ENCODE data around the gene RNASEH1.

RNASEH1 gene

GRCh38 chr2:3545788-3546478 lies 12.2 kb downstream of the RNASEH1 start:
- no peaks in the 10 kb centered on the region for H3K27me3 ChIP-seq (ENCODE audit: control insufficient read depth in 1 of 2, insufficient read depth in 2 of 2, low read length in 2 of 2)
- no peak overlapping the region for H3K9ac ChIP-seq (ENCODE audit: low read length in 2 of 2)
- no peaks in the 10 kb centered on the region for H3K9me3 ChIP-seq (ENCODE audit: control insufficient read depth in 2 of 2, low read length in 2 of 2)
- H3K27ac ChIP-seq (ENCODE audit: low read length) = no peak overlapping the region
- H3K36me3 ChIP-seq (ENCODE audit: control insufficient read depth in 2 of 2, insufficient read depth in 2 of 2, low read length in 2 of 2) = peaks cover 62 to 68% of the 10 kb centered on the region in 2 donors
- no peaks in the 10 kb centered on the region for H3K4me1 ChIP-seq (ENCODE audit: control insufficient read depth, insufficient read depth, low read length)
- H3K4me3 ChIP-seq (ENCODE audit: low read length in 2 of 2) = no peak overlapping the region

GRCh38 chr2:3543023-3543683 lies 15.0 kb downstream of the RNASEH1 start:
- Histone ChIP-seq H3K9ac (ENCODE audit: low read length in 2 of 2) (no peak overlapping the region), H3K9me3 (ENCODE audit: control insufficient read depth in 2 of 2, low read length in 2 of 2) (no peaks in the 10 kb centered on the region), H3K36me3 (ENCODE audit: control insufficient read depth in 2 of 2, insufficient read depth in 2 of 2, low read length in 2 of 2) (peaks cover 46 to 57% of the 10 kb centered on the region in 2 donors), H3K4me1 (ENCODE audit: control insufficient read depth, insufficient read depth, low read length) (no peaks in the 10 kb centered on the region), H3K27me3 (ENCODE audit: control insufficient read depth in 1 of 2, insufficient read depth in 2 of 2, low read length in 2 of 2) (no peaks in the 10 kb centered on the region), H3K4me3 (ENCODE audit: low read length in 2 of 2) (no peak overlapping the region), H3K27ac (ENCODE audit: low read length) (no peak overlapping the region)

- Histone ChIP-seq H3K27ac (ENCODE audit: low read length) (no peak overlapping the region), H3K36me3 (ENCODE audit: control insufficient read depth in 2 of 2, insufficient read depth in 2 of 2, low read length in 2 of 2) (peaks cover 40 to 52% of the 10 kb centered on the region in 2 donors), H3K4me3 (ENCODE audit: low read length in 2 of 2) (no peak overlapping the region)
These were observed 16.0 kb downstream of the RNASEH1 start for GRCh38 chr2:3542107-3542506.

GRCh38 chr2:3539836-3540235 lies 18.3 kb downstream of the RNASEH1 start:
- H3K27ac ChIP-seq (ENCODE audit: low read length) = no peak overlapping the region
- H3K9me3 ChIP-seq (ENCODE audit: control insufficient read depth in 2 of 2, low read length in 2 of 2) = no peaks in the 10 kb centered on the region
- H3K4me1 ChIP-seq (ENCODE audit: control insufficient read depth, insufficient read depth, low read length) = peaks cover 12% of the 10 kb centered on the region
- H3K9ac ChIP-seq (ENCODE audit: low read length in 2 of 2) = no peak overlapping the region
- H3K4me3 ChIP-seq (ENCODE audit: low read length in 2 of 2) = no peak overlapping the region
- peaks cover 25 to 33% of the 10 kb centered on the region in 2 donors for H3K36me3 ChIP-seq (ENCODE audit: control insufficient read depth in 2 of 2, insufficient read depth in 2 of 2, low read length in 2 of 2)
- no peaks in the 10 kb centered on the region for H3K27me3 ChIP-seq (ENCODE audit: control insufficient read depth in 1 of 2, insufficient read depth in 2 of 2, low read length in 2 of 2)

More at GRCh38 chr2:3542107-3542506, 16.0 kb downstream of the RNASEH1 start:
- Histone ChIP-seq H3K9ac (ENCODE audit: low read length in 2 of 2) (no peak overlapping the region), H3K9me3 (ENCODE audit: control insufficient read depth in 2 of 2, low read length in 2 of 2) (no peaks in the 10 kb centered on the region), H3K4me1 (ENCODE audit: control insufficient read depth, insufficient read depth, low read length) (peaks cover under 1% of the 10 kb centered on the region), H3K27me3 (ENCODE audit: control insufficient read depth in 1 of 2, insufficient read depth in 2 of 2, low read length in 2 of 2) (no peaks in the 10 kb centered on the region)

- no peaks in the 10 kb centered on the region for H3K9me3 ChIP-seq (ENCODE audit: control insufficient read depth in 2 of 2, low read length in 2 of 2)
- peak overlapping the region; percentile 71 to 92 for H3K9ac ChIP-seq (ENCODE audit: low read length in 2 of 2)
- peaks cover 12 to 19% of the 10 kb centered on the region in 2 donors for H3K36me3 ChIP-seq (ENCODE audit: control insufficient read depth in 2 of 2, insufficient read depth in 2 of 2, low read length in 2 of 2)
- H3K27me3 ChIP-seq (ENCODE audit: control insufficient read depth in 1 of 2, insufficient read depth in 2 of 2, low read length in 2 of 2) = no peaks in the 10 kb centered on the region
- peak overlapping the region; percentile 93 for H3K27ac ChIP-seq (ENCODE audit: low read length)
- peaks cover 27% of the 10 kb centered on the region for H3K4me1 ChIP-seq (ENCODE audit: control insufficient read depth, insufficient read depth, low read length)
- H3K4me3 ChIP-seq (ENCODE audit: low read length in 2 of 2) = peak overlapping the region; percentile 47 to 79
These were observed 21.2 kb downstream of the RNASEH1 start for GRCh38 chr2:3536682-3537632.

GRCh38 chr2:3535794-3536681 lies 22.1 kb downstream of the RNASEH1 start:
- H3K27ac ChIP-seq (ENCODE audit: low read length) = peak overlapping the region; percentile 93
- H3K4me3 ChIP-seq (ENCODE audit: low read length in 2 of 2) = peak overlapping the region; percentile 47 to 79
- H3K9me3 ChIP-seq (ENCODE audit: control insufficient read depth in 2 of 2, low read length in 2 of 2) = no peaks in the 10 kb centered on the region
- H3K9ac ChIP-seq (ENCODE audit: low read length in 2 of 2) = peak overlapping the region; percentile 71 to 92
- peaks cover 6 to 15% of the 10 kb centered on the region in 2 donors for H3K36me3 ChIP-seq (ENCODE audit: control insufficient read depth in 2 of 2, insufficient read depth in 2 of 2, low read length in 2 of 2)
- H3K4me1 ChIP-seq (ENCODE audit: control insufficient read depth, insufficient read depth, low read length) = peaks cover 27% of the 10 kb centered on the region
- no peaks in the 10 kb centered on the region for H3K27me3 ChIP-seq (ENCODE audit: control insufficient read depth in 1 of 2, insufficient read depth in 2 of 2, low read length in 2 of 2)

GRCh38 chr2:3535467-3535793 lies 22.7 kb downstream of the RNASEH1 start:
- Histone ChIP-seq H3K9me3 (ENCODE audit: control insufficient read depth in 2 of 2, low read length in 2 of 2) (no peaks in the 10 kb centered on the region), H3K9ac (ENCODE audit: low read length in 2 of 2) (peak overlapping the region; percentile 71 to 92), H3K27ac (ENCODE audit: low read length) (peak overlapping the region; percentile 93), H3K4me3 (ENCODE audit: low read length in 2 of 2) (peak overlapping the region; percentile 47 to 79), H3K27me3 (ENCODE audit: control insufficient read depth in 1 of 2, insufficient read depth in 2 of 2, low read length in 2 of 2) (no peaks in the 10 kb centered on the region), H3K36me3 (ENCODE audit: control insufficient read depth in 2 of 2, insufficient read depth in 2 of 2, low read length in 2 of 2) (peaks cover 6 to 11% of the 10 kb centered on the region in 2 donors), H3K4me1 (ENCODE audit: control insufficient read depth, insufficient read depth, low read length) (peaks cover 27% of the 10 kb centered on the region)

- Histone ChIP-seq H3K9ac (ENCODE audit: low read length in 2 of 2) (no peak overlapping the region), H3K4me3 (ENCODE audit: low read length in 2 of 2) (no peak overlapping the region), H3K27me3 (ENCODE audit: control insufficient read depth in 1 of 2, insufficient read depth in 2 of 2, low read length in 2 of 2) (no peaks in the 10 kb centered on the region), H3K9me3 (ENCODE audit: control insufficient read depth in 2 of 2, low read length in 2 of 2) (no peaks in the 10 kb centered on the region), H3K4me1 (ENCODE audit: control insufficient read depth, insufficient read depth, low read length) (peaks cover 27% of the 10 kb centered on the region), H3K27ac (ENCODE audit: low read length) (peak overlapping the region; percentile 62), H3K36me3 (ENCODE audit: control insufficient read depth in 2 of 2, insufficient read depth in 2 of 2, low read length in 2 of 2) (peaks cover under 1 to 6% of the 10 kb centered on the region in 2 donors)
These were observed 23.8 kb downstream of the RNASEH1 start for GRCh38 chr2:3534251-3534814.

GRCh38 chr2:3533836-3534235 lies 24.3 kb downstream of the RNASEH1 start:
- Histone ChIP-seq H3K27ac (ENCODE audit: low read length) (peak overlapping the region; percentile 62), H3K4me1 (ENCODE audit: control insufficient read depth, insufficient read depth, low read length) (peaks cover 27% of the 10 kb centered on the region), H3K9ac (ENCODE audit: low read length in 2 of 2) (no peak overlapping the region), H3K36me3 (ENCODE audit: control insufficient read depth in 2 of 2, insufficient read depth in 2 of 2, low read length in 2 of 2) (peaks cover 0 to 5% of the 10 kb centered on the region in 2 donors), H3K4me3 (ENCODE audit: low read length in 2 of 2) (peak overlapping the region in 1 of 2 donors; percentile 5), H3K27me3 (ENCODE audit: control insufficient read depth in 1 of 2, insufficient read depth in 2 of 2, low read length in 2 of 2) (no peaks in the 10 kb centered on the region), H3K9me3 (ENCODE audit: control insufficient read depth in 2 of 2, low read length in 2 of 2) (no peaks in the 10 kb centered on the region)
